Measurements from ENCODE around the gene SKOR1.

- TF ChIP-seq CTCF (IDR thresholded peaks at IDR 0.05), result no peak
- no peak for TF ChIP-seq POLR2A (IDR thresholded peaks at IDR 0.05)
Observed at GRCh38 chr15:67839929-67840748, 14.8 kb downstream of the SKOR1 start, which contains the start of gene RNU6-1.
